DOHH2 (cell line): Measurements from ENCODE around the gene PKNOX1.
"Not testable (repeated sequence)": the region's sequence is repeated elsewhere in the genome, so short reads cannot be mapped to it uniquely, and the experiment has no call there.

Experiments
- H3F3A ChIP-seq: fragments of 200-600 bp; sonication (generic), shearing (Covaris generic); 2 replicates; pipeline ENCODE4 v1.6.0; 2016; ENCODE audit warnings: antibody characterized with exemption, mild to moderate bottlenecking; ENCODE audit not compliant: control insufficient read depth, insufficient read depth
- H3K27ac ChIP-seq: fragments of 200-600 bp; sonication (generic); 2 replicates; pipeline ENCODE4 v1.5.1; 2014; ENCODE audit warnings: low read depth, mild to moderate bottlenecking, low read length, moderate library complexity
- H3K27me3 ChIP-seq: fragments of 200-600 bp; sonication (generic); 2 replicates; pipeline ENCODE4 v1.6.1; 2014; ENCODE audit warnings: mild to moderate bottlenecking, low read length, mixed read lengths; ENCODE audit not compliant: control insufficient read depth
- H3K36me3 ChIP-seq: fragments of 200-600 bp; sonication (generic); 2 replicates; pipeline ENCODE4 v1.6.1; 2014; ENCODE audit warnings: mild to moderate bottlenecking, low read length, moderate library complexity, mixed read lengths; ENCODE audit not compliant: control insufficient read depth
- H3K4me1 ChIP-seq: fragments of 200-600 bp; sonication (generic); 2 replicates; pipeline ENCODE4 v1.6.1; 2014; ENCODE audit warnings: mild to moderate bottlenecking, low read length, mixed read lengths; ENCODE audit not compliant: control insufficient read depth
- H3K4me2 ChIP-seq: fragments of 200-600 bp; sonication (generic); 2 replicates; pipeline ENCODE4 v1.6.0; 2014; ENCODE audit warnings: mild to moderate bottlenecking, low read length, moderate library complexity
- H3K4me3 ChIP-seq: fragments of 200-600 bp; sonication (generic); 2 replicates; pipeline ENCODE4 v1.5.1; 2014; ENCODE audit warnings: mild to moderate bottlenecking, low read length, mixed read lengths
- H3K79me2 ChIP-seq: fragments of 200-600 bp; sonication (generic); 2 replicates; pipeline ENCODE4 v1.6.1; 2014; ENCODE audit warnings: mild to moderate bottlenecking, low read length, mixed read lengths; ENCODE audit not compliant: control insufficient read depth
- H3K9me2 ChIP-seq: fragments of 200-600 bp; sonication (generic); replicated peaks from 2 replicates; pipeline ENCODE4 v1.6.1; 2014; ENCODE audit warnings: mild to moderate bottlenecking, low read length, mixed read lengths; ENCODE audit not compliant: control insufficient read depth
- H3K9me3 ChIP-seq: fragments of 200-600 bp; sonication (generic); 2 replicates; pipeline ENCODE4 v1.6.1; 2014; ENCODE audit warnings: antibody characterized with exemption, low read length, mixed read lengths; ENCODE audit not compliant: control insufficient read depth, insufficient read depth
- H4K20me1 ChIP-seq: fragments of 200-600 bp; sonication (generic); 2 replicates; pipeline ENCODE4 v1.6.0; 2014; ENCODE audit warnings: low read depth, mild to moderate bottlenecking, antibody characterized with exemption, low read length, moderate library complexity; ENCODE audit not compliant: control insufficient read depth, insufficient read depth
- EZH2phosphoT487 ChIP-seq: fragments of 200-600 bp; sonication (generic); IDR thresholded peaks from 2 replicates; pipeline ENCODE4 v1.6.1; 2017; ENCODE audit warnings: borderline replicate concordance, mild to moderate bottlenecking, antibody characterized with exemption, low read length, moderate library complexity, mixed read lengths
- TF ChIP-seq, protein P1 (sequence below): fragments of 200-600 bp; sonication (generic); IDR thresholded peaks from one replicate; pipeline ENCODE4 v1.5.1; 2014; ENCODE audit warnings: antibody characterized with exemption, mild to moderate bottlenecking, low read depth, low read length; ENCODE audit not compliant: poor library complexity, severe bottlenecking

Gene PKNOX1

DNA sequence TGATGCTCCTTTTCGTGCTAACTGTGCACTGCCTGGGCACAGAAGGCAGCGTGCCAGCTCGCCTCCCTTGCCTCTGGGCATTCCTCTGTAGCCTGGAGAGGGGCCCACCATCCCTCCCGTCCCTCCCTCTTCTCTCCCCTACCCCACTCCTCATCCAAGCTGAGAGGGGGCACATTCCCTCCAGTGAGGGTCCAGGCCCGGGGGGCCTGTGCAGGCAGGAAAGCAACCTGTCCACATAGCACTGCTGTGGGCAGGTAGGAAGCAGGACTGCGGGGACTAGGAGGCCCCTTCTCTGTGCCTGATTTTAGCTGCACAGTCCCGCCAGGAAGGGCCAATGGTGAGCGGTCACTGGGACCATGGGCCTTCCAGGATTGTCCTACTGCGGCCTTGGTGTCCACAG lies 10.3 kb upstream of the PKNOX1 start:
- no peak overlapping the region for H3K27ac ChIP-seq
- H3K9me3 ChIP-seq = no peaks in the 10 kb centered on the region
- H3K27me3 ChIP-seq = no peaks in the 10 kb centered on the region
- H3K4me3 ChIP-seq = no peak overlapping the region
- H3K4me1 ChIP-seq = no peaks in the 10 kb centered on the region
- H3K9me2 ChIP-seq = no peaks in the 10 kb centered on the region
- H3K4me2 ChIP-seq = no peak overlapping the region
- no peaks in the 10 kb centered on the region for H3F3A ChIP-seq
- no peaks in the 10 kb centered on the region for H3K36me3 ChIP-seq
- no peaks in the 10 kb centered on the region for H4K20me1 ChIP-seq
- TF ChIP-seq, protein P1, sequence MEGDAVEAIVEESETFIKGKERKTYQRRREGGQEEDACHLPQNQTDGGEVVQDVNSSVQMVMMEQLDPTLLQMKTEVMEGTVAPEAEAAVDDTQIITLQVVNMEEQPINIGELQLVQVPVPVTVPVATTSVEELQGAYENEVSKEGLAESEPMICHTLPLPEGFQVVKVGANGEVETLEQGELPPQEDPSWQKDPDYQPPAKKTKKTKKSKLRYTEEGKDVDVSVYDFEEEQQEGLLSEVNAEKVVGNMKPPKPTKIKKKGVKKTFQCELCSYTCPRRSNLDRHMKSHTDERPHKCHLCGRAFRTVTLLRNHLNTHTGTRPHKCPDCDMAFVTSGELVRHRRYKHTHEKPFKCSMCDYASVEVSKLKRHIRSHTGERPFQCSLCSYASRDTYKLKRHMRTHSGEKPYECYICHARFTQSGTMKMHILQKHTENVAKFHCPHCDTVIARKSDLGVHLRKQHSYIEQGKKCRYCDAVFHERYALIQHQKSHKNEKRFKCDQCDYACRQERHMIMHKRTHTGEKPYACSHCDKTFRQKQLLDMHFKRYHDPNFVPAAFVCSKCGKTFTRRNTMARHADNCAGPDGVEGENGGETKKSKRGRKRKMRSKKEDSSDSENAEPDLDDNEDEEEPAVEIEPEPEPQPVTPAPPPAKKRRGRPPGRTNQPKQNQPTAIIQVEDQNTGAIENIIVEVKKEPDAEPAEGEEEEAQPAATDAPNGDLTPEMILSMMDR = no peak
- no peak for TF ChIP-seq EZH2phosphoT487
- no peaks in the 10 kb centered on the region for H3K79me2 ChIP-seq

DNA sequence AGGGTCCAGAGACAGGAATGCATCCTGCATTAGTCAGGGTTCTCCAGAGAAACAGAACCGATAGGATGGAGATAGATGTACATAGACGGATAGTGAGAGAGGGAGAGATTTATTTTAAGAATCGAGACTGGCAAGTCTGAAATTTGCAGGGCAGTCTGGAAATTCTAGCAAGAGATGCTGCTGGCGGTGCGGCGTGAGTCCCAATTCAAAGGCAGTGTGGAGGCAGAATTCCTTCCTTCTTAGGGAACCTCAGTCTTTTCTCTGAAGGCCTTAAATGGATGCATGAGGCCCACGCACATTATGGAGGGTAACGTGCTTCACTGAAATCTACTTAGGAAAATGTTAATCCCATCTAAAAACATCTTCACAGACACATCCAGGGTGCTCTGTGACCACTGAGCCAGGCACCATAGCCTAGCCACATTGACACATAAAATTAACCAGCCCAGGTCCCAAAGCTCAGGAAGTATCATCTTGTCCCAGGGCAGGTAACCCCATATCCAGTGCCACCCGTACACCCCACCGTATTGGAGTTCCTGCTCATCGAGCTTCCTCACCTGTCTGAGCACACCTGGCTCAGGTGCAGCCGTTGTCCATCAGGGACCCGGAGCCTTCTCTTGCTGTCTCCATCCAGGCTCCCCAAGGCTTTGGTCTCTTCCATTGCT lies 9.7 kb upstream of the PKNOX1 start:
- Histone ChIP-seq H3K36me3 (no peaks in the 10 kb centered on the region), H3K4me1 (no peaks in the 10 kb centered on the region), H3K9me2 (no peaks in the 10 kb centered on the region), H4K20me1 (no peaks in the 10 kb centered on the region), H3K79me2 (no peaks in the 10 kb centered on the region), H3K27ac (no peak overlapping the region), H3K4me2 (no peak overlapping the region), H3K4me3 (no peak overlapping the region), H3K27me3 (no peaks in the 10 kb centered on the region), H3F3A (no peaks in the 10 kb centered on the region), H3K9me3 (no peaks in the 10 kb centered on the region)
- TF ChIP-seq, protein P1 = no peak
- no peak for TF ChIP-seq EZH2phosphoT487

DNA sequence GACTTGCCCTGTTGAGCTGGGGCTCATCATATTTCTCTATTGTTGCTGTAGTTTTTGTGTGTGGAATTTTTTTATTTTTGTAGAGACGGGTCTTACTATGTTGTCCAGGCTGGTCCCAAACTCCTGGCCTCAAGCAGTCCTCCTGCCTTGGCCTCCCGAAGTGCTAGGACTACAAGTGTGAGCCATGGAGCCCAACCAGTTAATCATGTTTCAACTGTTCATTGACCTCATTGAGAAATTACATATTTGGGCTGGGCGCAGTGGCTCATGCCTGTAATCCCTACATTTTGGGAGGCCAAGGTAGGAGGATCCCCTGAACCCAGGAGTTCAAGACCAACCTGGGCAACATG lies 9.2 kb upstream of the PKNOX1 start:
- no peaks in the 10 kb centered on the region for H3K4me1 ChIP-seq
- H3K27me3 ChIP-seq = no peaks in the 10 kb centered on the region
- H3K36me3 ChIP-seq = no peaks in the 10 kb centered on the region
- no peak for TF ChIP-seq EZH2phosphoT487
- TF ChIP-seq, protein P1 = no peak
- no peak overlapping the region for H3K4me2 ChIP-seq
- no peak overlapping the region for H3K27ac ChIP-seq
- H3K9me3 ChIP-seq = no peaks in the 10 kb centered on the region
- H3K4me3 ChIP-seq = no peak overlapping the region
- no peaks in the 10 kb centered on the region for H3K79me2 ChIP-seq
- no peaks in the 10 kb centered on the region for H3F3A ChIP-seq
- no peaks in the 10 kb centered on the region for H4K20me1 ChIP-seq
- no peaks in the 10 kb centered on the region for H3K9me2 ChIP-seq

DNA sequence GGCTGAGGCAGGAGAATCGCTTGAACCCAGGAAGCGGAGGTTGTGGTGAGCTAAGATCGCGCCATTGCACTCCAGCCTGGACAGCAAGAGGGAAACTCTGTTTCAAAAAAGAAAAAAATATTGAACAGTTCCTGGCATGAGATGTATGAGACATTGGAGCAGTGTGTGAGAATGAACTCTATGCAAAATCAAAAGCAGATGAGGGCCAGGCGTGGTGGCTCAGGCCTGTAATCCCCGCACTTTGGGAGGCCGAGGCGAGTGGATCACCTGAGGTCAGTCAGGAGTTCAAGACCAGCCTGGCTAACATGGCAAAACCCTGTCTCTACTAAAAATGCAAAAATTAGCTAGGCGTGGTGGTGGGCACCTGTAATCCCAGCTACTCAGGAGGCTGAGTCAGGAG lies 6.7 kb upstream of the PKNOX1 start:
- not testable (repeated sequence) for H3K4me1 ChIP-seq, H3K36me3 ChIP-seq, H3K9me2 ChIP-seq, H3K27ac ChIP-seq, H4K20me1 ChIP-seq, H3K27me3 ChIP-seq, H3K4me2 ChIP-seq, H3F3A ChIP-seq, H3K79me2 ChIP-seq, H3K9me3 ChIP-seq, H3K4me3 ChIP-seq
